Raji (cell line): ENCODE results near the gene STPG1.

Experiments used
- POLR2A ChIP-seq: IDR thresholded peaks from 2 replicates; pipeline ENCODE4 v1.6.1; 2011; ENCODE audit warnings: low read depth, low read length, control low read depth; ENCODE audit not compliant: insufficient read depth

Gene STPG1

GRCh38 chr1:24316645-24317044 lies 96.9 kb downstream of the STPG1 start:
- no peak for TF ChIP-seq POLR2A

GRCh38 chr1:24315391-24315790 lies 98.2 kb downstream of the STPG1 start:
- no peak for TF ChIP-seq POLR2A

GRCh38 chr1:24311741-24312140 lies 101.8 kb downstream of the STPG1 start:
- TF ChIP-seq POLR2A: no peak

- TF ChIP-seq POLR2A: no peak
Observed at GRCh38 chr1:24311234-24311633, 102.3 kb downstream of the STPG1 start.

- no peak for TF ChIP-seq POLR2A
Observed at GRCh38 chr1:24309762-24310485, 103.7 kb downstream of the STPG1 start.

- TF ChIP-seq POLR2A: no peak
Observed at GRCh38 chr1:24308365-24309015, 105.1 kb downstream of the STPG1 start.
